Stomach (tissue), 4 donors: ENCODE measurements around the gene SSH2.

Source experiments
- CTCF ChIP-seq, 7 experiments: fragments of 450-650 bp in 4 of 7; fragments of 200-600 bp in 3 of 7; sonication (generic) in 3 of 7; IDR thresholded peaks; one replicate each; pipeline ENCODE4 v1.5.1; 2016 to 2019; ENCODE audit warnings: antibody characterized with exemption in 7 of 7, control low read depth in 2 of 7, mild to moderate bottlenecking in 1 of 7
- EP300 ChIP-seq: sonication (generic); formaldehyde crosslinking; IDR thresholded peaks from one replicate; pipeline ENCODE4 v1.6.1; 2017; ENCODE audit warnings: antibody characterized with exemption
- POLR2A ChIP-seq, 4 donors: fragments of 450-650 bp; IDR thresholded peaks; one replicate each; pipeline ENCODE4 v1.6.1; 2016; ENCODE audit warnings: antibody characterized with exemption in 4 of 4, control low read depth in 2 of 4, mild to moderate bottlenecking in 1 of 4, moderate library complexity in 1 of 4
- POLR2AphosphoS5 ChIP-seq, 3 donors: sonication (generic); formaldehyde crosslinking; IDR thresholded peaks; one replicate each; pipeline ENCODE4 v1.6.1; 2016; ENCODE audit warnings: antibody characterized with exemption in 3 of 3

- TF ChIP-seq POLR2A (IDR thresholded peaks at IDR 0.05) (no peak), POLR2AphosphoS5 (IDR thresholded peaks at IDR 0.05) (no peak), CTCF (IDR thresholded peaks at IDR 0.05) (peak in 1 of 7 experiments; percentile 20), EP300 (no peak)
Observed at GRCh38 chr17:29867643-29868181, 62.3 kb downstream of the SSH2 start.
